Small intestine (tissue), 7 donors: ENCODE results near the gene VDAC1. TPM values are rescaled to one million over a fixed set of nuclear protein-coding genes. Genes with fewer than 3 reads are reported as not detected.

Source experiments
- DNase-seq, 2 donors: peaks; one replicate each; pipeline versions ENCODE4 v3.0.0 to v3.0.0-alpha.2; 2013
- FAIRE-seq: peaks from 2 replicates; lab custom pipeline; 2012; peaks lifted over from hg19 to GRCh38; lab: Jason Lieb, UNC
- H3K27ac ChIP-seq, 3 donors: one replicate each; pipeline ENCODE4 v1.5.1; 2013; ENCODE audit warnings: low read length in 2 of 3, mild to moderate bottlenecking in 2 of 3, control low read depth in 1 of 3, inconsistent platforms in 1 of 3, low read depth in 1 of 3, moderate library complexity in 1 of 3
- H3K27me3 ChIP-seq, 3 donors: one replicate each; pipeline ENCODE4 v1.6.1; 2013; ENCODE audit warnings: low read length in 3 of 3, inconsistent platforms in 1 of 3; ENCODE audit not compliant: control insufficient read depth in 3 of 3, insufficient read depth in 3 of 3
- H3K36me3 ChIP-seq, 3 donors: one replicate each; pipeline ENCODE4 v1.6.1; 2013; ENCODE audit warnings: low read length in 3 of 3, inconsistent platforms in 1 of 3, low read depth in 1 of 3, mild to moderate bottlenecking in 1 of 3, moderate library complexity in 1 of 3; ENCODE audit not compliant: control insufficient read depth in 3 of 3, insufficient read depth in 2 of 3
- H3K4me1 ChIP-seq, 3 donors: one replicate each; pipeline ENCODE4 v1.6.1; 2013; ENCODE audit warnings: low read length in 2 of 3, inconsistent platforms in 1 of 3, low read depth in 1 of 3, mild to moderate bottlenecking in 1 of 3, moderate library complexity in 1 of 3; ENCODE audit not compliant: control insufficient read depth in 3 of 3, insufficient read depth in 2 of 3
- H3K4me3 ChIP-seq, 3 donors: one replicate each; pipeline ENCODE4 v1.5.1; 2013; ENCODE audit warnings: low read length in 3 of 3, control low read depth in 1 of 3, inconsistent platforms in 1 of 3, low read depth in 1 of 3, mild to moderate bottlenecking in 1 of 3, moderate library complexity in 1 of 3
- H3K9me3 ChIP-seq, 2 donors: one replicate each; pipeline ENCODE4 v1.6.1; 2013; ENCODE audit warnings: low read depth in 1 of 2, low read length in 1 of 2; ENCODE audit not compliant: control insufficient read depth in 2 of 2, insufficient read depth in 1 of 2
- WGBS, 3 donors: extraction: QIAGEN DNeasy Blood & Tissue Kit; methylation state at CpG; one replicate each; pipeline ENCODE4 v1.1.7; 2013; 5-methylcytosine and 5-hydroxymethylcytosine counted together
- polyA plus RNA-seq, 4 donors: library from polyadenylated mRNA; stranded (reverse) in 3 of 4; unstranded in 1 of 4; fragments of 200-250 nt in 3 of 4; fragments of 120-200 nt in 1 of 4; gene quantifications; one replicate each; pipeline versions ENCODE4 v1.2.1 to v1.2.3, GENCODE V29; 2013
- donor health status: healthy with polysubstance abuse.
- donor health status: control.
- donor health status: control.
- donor health status: Bipolar disorder and iron deficiency.
- donor health status: healthy.

The VDAC1 gene
- polyA plus RNA-seq, 4 donors, result 213 to 412 (median 281) TPM

DNA sequence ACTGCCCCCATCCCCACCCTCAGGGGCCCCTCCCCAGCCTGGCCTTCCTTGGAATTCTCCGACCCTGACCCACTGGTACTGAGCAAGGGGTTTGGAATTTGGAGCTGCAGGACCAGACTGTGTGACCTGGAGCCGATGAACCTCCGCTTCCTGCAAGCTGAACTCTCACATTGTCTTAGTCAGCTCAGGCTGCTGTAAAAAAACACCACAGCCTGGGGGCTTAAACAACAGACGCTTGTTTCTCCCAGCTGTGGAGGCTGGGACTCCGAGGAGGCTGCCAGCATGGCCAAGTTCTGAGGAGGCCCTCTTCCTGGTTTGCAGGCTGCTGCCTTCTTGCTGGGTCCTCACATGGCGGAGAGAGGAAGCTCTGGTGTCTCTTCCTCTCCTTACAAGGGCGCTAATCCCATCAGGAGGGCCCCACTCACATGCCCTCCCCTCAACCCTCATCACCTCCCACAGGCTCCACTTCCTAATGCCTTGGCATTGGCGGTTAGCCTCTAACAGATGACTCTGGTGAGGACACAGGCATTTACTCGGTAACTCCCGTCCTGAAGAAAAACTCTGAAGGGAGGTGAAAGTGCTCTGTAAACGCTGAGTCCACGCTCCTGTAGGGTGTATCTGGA lies 78.8 kb downstream of the VDAC1 start:
- DNase-seq (no peak), FAIRE-seq (no peak)
- Histone ChIP-seq H3K27ac (no peak overlapping the region), H3K9me3 (peaks cover 0 to 3% of the 10 kb centered on the region in 2 donors), H3K4me1 (peaks cover 0 to 11% (median 0%) of the 10 kb centered on the region in 3 donors), H3K4me3 (no peak overlapping the region), H3K27me3 (no peaks in the 10 kb centered on the region), H3K36me3 (no peaks in the 10 kb centered on the region)
- 86 to 93% (median 92%) methylated on average over 12 of the region's 12 CpGs for WGBS, 3 donors

DNA sequence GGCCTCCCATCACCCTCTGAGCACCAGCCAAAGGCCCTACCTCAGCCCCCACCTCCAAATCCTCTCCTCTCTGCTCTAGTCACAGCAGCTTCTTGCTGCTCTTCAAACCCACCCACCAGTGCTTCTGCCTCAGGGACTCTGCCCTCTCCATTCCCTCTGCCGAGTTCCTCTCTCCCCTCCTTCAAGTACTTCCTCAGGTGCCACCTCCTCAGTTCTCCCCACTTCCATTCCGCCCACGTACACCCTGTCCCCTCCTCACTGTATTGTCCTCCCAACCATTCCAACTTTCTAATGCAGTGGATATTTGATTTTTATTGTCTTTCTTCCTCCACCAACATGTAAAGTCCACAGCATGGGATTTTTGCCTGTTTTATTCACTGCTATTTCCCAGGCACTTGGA lies 79.5 kb downstream of the VDAC1 start:
- no peaks in the 10 kb centered on the region for H3K36me3 ChIP-seq
- H3K27me3 ChIP-seq, result no peaks in the 10 kb centered on the region
- H3K4me3 ChIP-seq, result no peak overlapping the region
- no peak overlapping the region for H3K27ac ChIP-seq
- peaks cover 0 to 11% (median 0%) of the 10 kb centered on the region in 3 donors for H3K4me1 ChIP-seq
- no peak for FAIRE-seq
- no peak for DNase-seq
- 78 to 88% (median 79%) methylated on average over 3 of the region's 3 CpGs for WGBS, 3 donors
- H3K9me3 ChIP-seq, result peaks cover 0 to 3% of the 10 kb centered on the region in 2 donors

- 65 to 72% (median 67%) methylated on average over 5 of the region's 5 CpGs for WGBS, 3 donors
- no peak for FAIRE-seq
These were observed 80.4 kb downstream of the VDAC1 start for GRCh38 chr5:133924221-133924920.

DNA sequence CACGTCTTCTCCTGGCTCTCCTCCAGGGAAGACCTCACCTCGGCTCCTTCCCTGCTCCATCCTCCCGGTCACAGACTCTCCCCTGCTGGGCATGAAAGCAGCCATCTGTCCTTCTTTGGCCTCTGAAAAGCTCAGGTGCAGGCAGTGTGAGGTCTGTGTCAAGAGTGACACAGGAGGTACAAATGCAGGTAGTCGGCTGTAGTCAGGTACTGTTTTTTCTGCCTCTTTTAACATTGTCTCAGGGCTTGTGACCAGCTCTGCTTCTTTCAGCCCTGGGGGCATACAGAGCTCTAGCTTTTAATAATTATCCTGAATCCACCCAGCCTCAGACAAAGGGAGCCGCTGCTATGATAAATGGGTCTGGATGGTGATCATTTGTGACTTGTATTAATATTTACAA lies 82.8 kb downstream of the VDAC1 start:
- Histone ChIP-seq H3K27me3 (no peaks in the 10 kb centered on the region), H3K36me3 (no peaks in the 10 kb centered on the region), H3K27ac (no peak overlapping the region), H3K4me1 (peaks cover 0 to 5% (median 0%) of the 10 kb centered on the region in 3 donors), H3K4me3 (no peak overlapping the region), H3K9me3 (peaks cover 0 to 3% of the 10 kb centered on the region in 2 donors)
- WGBS, 3 donors, result 67 to 70% (median 69%) methylated on average over 5 of the region's 5 CpGs
- DNase-seq, result no peak
- FAIRE-seq, result no peak

More at GRCh38 chr5:133924221-133924920, 80.4 kb downstream of the VDAC1 start:
- no peak for DNase-seq
- Histone ChIP-seq H3K36me3 (no peaks in the 10 kb centered on the region), H3K4me3 (no peak overlapping the region), H3K9me3 (peaks cover 0 to 3% of the 10 kb centered on the region in 2 donors), H3K27me3 (no peaks in the 10 kb centered on the region), H3K4me1 (peaks cover 0 to 11% (median 0%) of the 10 kb centered on the region in 3 donors), H3K27ac (no peak overlapping the region)

Other genes with a start within 250 kb of the VDAC1 start
- gene C5orf15, start 36.4 kb downstream of the VDAC1 start, polyA plus RNA-seq, result 10 to 100 TPM; 17.3 to 71.2 (median 29.7) TPM
- gene TCF7, start 109.7 kb upstream of the VDAC1 start, polyA plus RNA-seq, result 10 to 100 TPM in 3 of 4 donors, 1 to 10 TPM in 1; 9.7 to 13.3 (median 11.4) TPM
- 100 to 1,000 TPM; 476 to 538 (median 505) TPM for gene SKP1, start 172.0 kb upstream of the VDAC1 start, polyA plus RNA-seq
- 100 to 1,000 TPM in 1 of 4 donors, 10 to 100 TPM in 3; 42.4 to 123 (median 46.8) TPM for gene PPP2CA, start 221.1 kb upstream of the VDAC1 start, polyA plus RNA-seq